HepG2 (cell line): ENCODE data around the gene OR6N1. TPM values are rescaled to one million over a fixed set of nuclear protein-coding genes. Genes with fewer than 3 reads are reported as not detected.

Source experiments
- ATAC-seq: fragments of 200-7000 bp; cut with Tn5 transposase; 3 replicates; pipeline ENCODE4 v1.9.1; 2020; ENCODE audit warnings: mild to moderate bottlenecking, moderate library complexity
- BruUV-seq: library from RNA; stranded (reverse); fragments of 400-500 nt; replicated peaks from 2 replicates; lab custom pipeline; 2021; lab: Mats Ljungman, UMichigan
- CTCF ChIA-PET: fragments of 300-600 bp; formaldehyde crosslinking; extraction: SDS; loops from one replicate; lab custom pipeline; 2021; ENCODE audit warnings: low total read pairs, inconsistent platforms, low intra/inter-chr PET ratio; lab: Yijun Ruan, JAX
- POLR2A ChIA-PET: fragments of 350-600 bp; sonication (Branson Sonifier 250); formaldehyde crosslinking; loops from one replicate; lab custom pipeline; 2020; ENCODE audit warnings: antibody characterized with exemption, inconsistent platforms; lab: Yijun Ruan, JAX
- DNase-seq: peaks from one replicate; pipeline ENCODE4 v3.0.0-alpha.2; 2015; ENCODE audit warnings: low spot score
- FAIRE-seq: peaks from 3 replicates; lab custom pipeline; 2011; peaks lifted over from hg19 to GRCh38; lab: Jason Lieb, UNC
- H2AFZ ChIP-seq: one replicate; pipeline ENCODE4 v1.6.1; 2011; ENCODE audit warnings: low read length, inconsistent platforms
- H3K27ac ChIP-seq: fragments of 300-600 bp; 3 replicates; pipeline ENCODE4 v1.8.0; 2011; ENCODE audit warnings: mixed run types, mild to moderate bottlenecking, mixed read lengths, low read length, inconsistent platforms; ENCODE audit not compliant: insufficient read depth; ENCODE audit errors: extremely low read length
- H3K27me3 ChIP-seq, 2 experiments: fragments of 200-600 bp in 1 of 2; 2 replicates in 1 of 2; 3 replicates in 1 of 2; pipeline versions ENCODE4 v1.6.0 to v1.8.0; 2011; ENCODE audit warnings: low read length in 2 of 2, mild to moderate bottlenecking in 2 of 2, moderate library complexity in 2 of 2, inconsistent platforms in 1 of 2; ENCODE audit not compliant: insufficient read depth in 2 of 2, control insufficient read depth in 1 of 2
- H3K36me3 ChIP-seq, 2 experiments: fragments of 200-600 bp in 1 of 2; replicated peaks in 1 of 2; 2 replicates in 1 of 2; 3 replicates in 1 of 2; pipeline versions ENCODE4 v1.5.1 to v1.8.0; 2011; ENCODE audit warnings: low read length in 2 of 2, inconsistent platforms in 1 of 2; ENCODE audit not compliant: insufficient read depth in 2 of 2, control insufficient read depth in 1 of 2
- H3K4me1 ChIP-seq: 2 replicates; pipeline ENCODE4 v1.5.1; 2012; ENCODE audit warnings: low read length, inconsistent platforms; ENCODE audit not compliant: insufficient read depth
- H3K4me2 ChIP-seq: 2 replicates; pipeline ENCODE4 v1.6.0; 2011; ENCODE audit warnings: low read depth, low read length, inconsistent platforms
- H3K4me3 ChIP-seq, 3 experiments: fragments of 200-600 bp in 1 of 3; sonication (generic), shearing (Covaris generic) in 1 of 3; replicated peaks in 1 of 3; 2 replicates each; pipeline ENCODE4 v1.5.1; 2011 to 2016; ENCODE audit warnings: low read length in 3 of 3, inconsistent platforms in 2 of 3, low read depth in 2 of 3, mild to moderate bottlenecking in 2 of 3, control low read depth in 1 of 3, mixed read lengths in 1 of 3; ENCODE audit not compliant: insufficient read depth in 1 of 3
- H3K79me2 ChIP-seq: one replicate; pipeline ENCODE4 v1.6.1; 2011; ENCODE audit warnings: low read length, inconsistent platforms; ENCODE audit not compliant: insufficient read depth
- H3K9ac ChIP-seq: 2 replicates; pipeline ENCODE4 v1.6.0; 2011; ENCODE audit warnings: mild to moderate bottlenecking, low read depth, low read length, inconsistent platforms; ENCODE audit not compliant: insufficient read depth
- H3K9me3 ChIP-seq: 2 replicates; pipeline ENCODE4 v1.5.1; 2012; ENCODE audit warnings: mild to moderate bottlenecking, low read length
- H4K20me1 ChIP-seq: 2 replicates; pipeline ENCODE4 v1.6.0; 2011; ENCODE audit warnings: inconsistent platforms, mild to moderate bottlenecking, low read length, moderate library complexity; ENCODE audit not compliant: insufficient read depth
- ARHGAP35 ChIP-seq: sonication (generic); formaldehyde crosslinking; IDR thresholded peaks from 2 replicates; pipeline ENCODE4 v1.9.0; 2022; ENCODE audit warnings: mild to moderate bottlenecking, inconsistent platforms, moderate library complexity, missing genetic modification reagents, borderline replicate concordance
- CREM ChIP-seq, 2 experiments: sonication (generic) in 1 of 2; formaldehyde crosslinking in 1 of 2; IDR thresholded peaks; 2 replicates each; pipeline versions ENCODE4 v1.4.0 to v1.6.1; 2016 to 2020; ENCODE audit warnings: antibody characterized with exemption in 1 of 2, mild to moderate bottlenecking in 1 of 2, missing genetic modification reagents in 1 of 2
- MLLT10 ChIP-seq: sonication (generic); formaldehyde crosslinking; IDR thresholded peaks from 2 replicates; pipeline ENCODE4 v1.4.0; 2020; ENCODE audit warnings: missing genetic modification reagents
- NFE2L1 ChIP-seq: sonication (generic); formaldehyde crosslinking; IDR thresholded peaks from 2 replicates; pipeline ENCODE4 v1.4.0; 2020; ENCODE audit warnings: missing genetic modification reagents, mild to moderate bottlenecking, borderline replicate concordance
- NFRKB ChIP-seq: fragments of 450-650 bp; IDR thresholded peaks from 2 replicates; pipeline ENCODE4 v1.6.1; 2017
- NKX3-1 ChIP-seq: sonication (generic); formaldehyde crosslinking; IDR thresholded peaks from 2 replicates; pipeline ENCODE4 v1.5.0; 2020; ENCODE audit warnings: missing genetic modification reagents
- SRSF1 ChIP-seq: fragments of 200-400 bp; formaldehyde crosslinking; optimal IDR thresholded peaks from 2 replicates; pipeline ENCODE3; 2017; ENCODE audit warnings: mild to moderate bottlenecking, low read depth, low read length, moderate library complexity
- ZKSCAN8 ChIP-seq: IDR thresholded peaks from 2 replicates; pipeline ENCODE4 v1.6.1; 2016; ENCODE audit warnings: borderline replicate concordance, missing genetic modification reagents, missing compliant biosample characterization
- ZMAT3 ChIP-seq: sonication (generic); formaldehyde crosslinking; conservative IDR thresholded peaks from 2 replicates; pipeline ENCODE4 v1.7.0; 2021; ENCODE audit warnings: missing genetic modification reagents
- ZNF337 ChIP-seq: sonication (generic); formaldehyde crosslinking; IDR thresholded peaks from 2 replicates; pipeline ENCODE4 v1.5.1; 2020; ENCODE audit warnings: missing genetic modification reagents, low read depth, mild to moderate bottlenecking, borderline replicate concordance
- ZNF549 ChIP-seq: sonication (generic); formaldehyde crosslinking; IDR thresholded peaks from 2 replicates; pipeline ENCODE4 v1.5.0; 2020; ENCODE audit warnings: missing genetic modification reagents
- ZNF567 ChIP-seq: sonication (generic); formaldehyde crosslinking; IDR thresholded peaks from 2 replicates; pipeline ENCODE4 v1.8.1; 2023; ENCODE audit warnings: mild to moderate bottlenecking, missing genetic modification reagents, borderline replicate concordance
- ZNF879 ChIP-seq: sonication (generic); formaldehyde crosslinking; IDR thresholded peaks from 2 replicates; pipeline ENCODE4 v1.8.1; 2023; ENCODE audit warnings: missing genetic modification reagents
- WGBS: methylation state at CpG from one replicate; pipeline ENCODE4 v1.1.6; 2017; ENCODE audit warnings: low lambda C conversion rate; 5-methylcytosine and 5-hydroxymethylcytosine counted together
- in situ Hi-C: cut with HindIII; loops from 2 replicates; pipeline ENCODE4 v1.10.0; 2017; ENCODE audit warnings: low pct_unique_long_range_greater_than_20kb; ENCODE audit not compliant: extremely low pct_ligation_motif_present
- intact Hi-C: fragments of 100-400 bp; cut with micrococcal nuclease; formaldehyde crosslinking; loops from one replicate; pipeline ENCODE4 v1.10.0; 2022; ENCODE audit not compliant: unreplicated experiment
- polyA plus RNA-seq, 8 experiments: library from polyadenylated mRNA; depleted of rRNA in 3 of 8; stranded (reverse) in 7 of 8; unstranded in 1 of 8; fragments of >200 nt; fragmentation: Illumina TruSeq in 4 of 8; extraction: Trizol in 4 of 8; gene quantifications; 2 replicates each; pipeline versions ENCODE4 v1.2.1 to v1.2.3, GENCODE V29; 2011 to 2016; ENCODE audit warnings: low read depth in 4 of 8, missing spikeins in 1 of 8, mixed read lengths in 1 of 8; ENCODE audit not compliant: insufficient read depth in 1 of 8
- total RNA-seq, 5 experiments: library from RNA; depleted of rRNA; stranded (reverse); fragments of >200 nt; fragmentation: Illumina TruSeq; extraction: Trizol; gene quantifications; 2 replicates each; pipeline ENCODE4 v1.2.3, GENCODE V29; 2016; ENCODE audit warnings: low read depth in 1 of 5
- TF ChIP-seq, protein P1 (sequence below): sonication (generic); formaldehyde crosslinking; IDR thresholded peaks from 2 replicates; pipeline ENCODE4 v1.4.0; 2020; ENCODE audit warnings: missing genetic modification reagents
- TF ChIP-seq, protein P2 (sequence below): sonication (generic); formaldehyde crosslinking; IDR thresholded peaks from 2 replicates; pipeline ENCODE4 v1.4.0; 2020; ENCODE audit warnings: missing genetic modification reagents

Gene OR6N1
- total and polyA plus RNA-seq, 2 of the 13 experiments (the other 11 are each of a cell fraction or from before 2014, with no cell fraction given) = not detected

DNA sequence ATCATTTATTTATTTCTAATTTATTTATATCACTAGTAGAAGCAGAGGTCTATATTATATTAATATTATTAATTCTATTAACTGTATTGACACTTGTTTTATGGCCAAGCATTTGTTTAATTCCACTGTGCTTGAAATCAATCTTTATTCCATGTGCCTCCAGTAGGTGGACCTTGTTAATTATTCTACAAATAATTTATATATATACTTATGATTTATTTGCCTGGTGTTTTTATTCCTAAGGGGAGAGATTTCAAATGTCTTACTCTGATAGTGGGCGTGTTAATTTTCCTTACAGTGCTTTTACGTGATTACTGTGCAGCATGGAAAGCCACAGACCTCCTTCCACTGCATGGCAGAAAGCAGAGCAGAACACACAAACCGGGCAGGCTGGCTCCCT lies 26.5 kb upstream of the OR6N1 start:
- H3K4me1 ChIP-seq = no peaks in the 10 kb centered on the region
- CTCF ChIA-PET = no interaction called here
- no peaks in the 10 kb centered on the region for H4K20me1 ChIP-seq
- TF ChIP-seq ZNF879 (CRISPR knock-in tag) (no peak), CREM (IDR thresholded peaks at IDR 0.05) (no peak), CREM (CRISPR knock-in tag; IDR thresholded peaks at IDR 0.05) (no peak), ZKSCAN8 (CRISPR knock-in tag) (no peak), NFRKB (no peak), ZMAT3 (no peak), NKX3-1 (CRISPR knock-in tag) (no peak), MLLT10 (CRISPR knock-in tag) (no peak), NFE2L1 (CRISPR knock-in tag) (no peak), SRSF1 (no peak), ZNF337 (no peak), ZNF549 (CRISPR knock-in tag) (no peak), ZNF567 (CRISPR knock-in tag) (no peak), ARHGAP35 (CRISPR knock-in tag) (no peak)
- TF ChIP-seq, protein P1, sequence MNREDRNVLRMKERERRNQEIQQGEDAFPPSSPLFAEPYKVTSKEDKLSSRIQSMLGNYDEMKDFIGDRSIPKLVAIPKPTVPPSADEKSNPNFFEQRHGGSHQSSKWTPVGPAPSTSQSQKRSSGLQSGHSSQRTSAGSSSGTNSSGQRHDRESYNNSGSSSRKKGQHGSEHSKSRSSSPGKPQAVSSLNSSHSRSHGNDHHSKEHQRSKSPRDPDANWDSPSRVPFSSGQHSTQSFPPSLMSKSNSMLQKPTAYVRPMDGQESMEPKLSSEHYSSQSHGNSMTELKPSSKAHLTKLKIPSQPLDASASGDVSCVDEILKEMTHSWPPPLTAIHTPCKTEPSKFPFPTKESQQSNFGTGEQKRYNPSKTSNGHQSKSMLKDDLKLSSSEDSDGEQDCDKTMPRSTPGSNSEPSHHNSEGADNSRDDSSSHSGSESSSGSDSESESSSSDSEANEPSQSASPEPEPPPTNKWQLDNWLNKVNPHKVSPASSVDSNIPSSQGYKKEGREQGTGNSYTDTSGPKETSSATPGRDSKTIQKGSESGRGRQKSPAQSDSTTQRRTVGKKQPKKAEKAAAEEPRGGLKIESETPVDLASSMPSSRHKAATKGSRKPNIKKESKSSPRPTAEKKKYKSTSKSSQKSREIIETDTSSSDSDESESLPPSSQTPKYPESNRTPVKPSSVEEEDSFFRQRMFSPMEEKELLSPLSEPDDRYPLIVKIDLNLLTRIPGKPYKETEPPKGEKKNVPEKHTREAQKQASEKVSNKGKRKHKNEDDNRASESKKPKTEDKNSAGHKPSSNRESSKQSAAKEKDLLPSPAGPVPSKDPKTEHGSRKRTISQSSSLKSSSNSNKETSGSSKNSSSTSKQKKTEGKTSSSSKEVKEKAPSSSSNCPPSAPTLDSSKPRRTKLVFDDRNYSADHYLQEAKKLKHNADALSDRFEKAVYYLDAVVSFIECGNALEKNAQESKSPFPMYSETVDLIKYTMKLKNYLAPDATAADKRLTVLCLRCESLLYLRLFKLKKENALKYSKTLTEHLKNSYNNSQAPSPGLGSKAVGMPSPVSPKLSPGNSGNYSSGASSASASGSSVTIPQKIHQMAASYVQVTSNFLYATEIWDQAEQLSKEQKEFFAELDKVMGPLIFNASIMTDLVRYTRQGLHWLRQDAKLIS = no peak
- TF ChIP-seq, protein P2, sequence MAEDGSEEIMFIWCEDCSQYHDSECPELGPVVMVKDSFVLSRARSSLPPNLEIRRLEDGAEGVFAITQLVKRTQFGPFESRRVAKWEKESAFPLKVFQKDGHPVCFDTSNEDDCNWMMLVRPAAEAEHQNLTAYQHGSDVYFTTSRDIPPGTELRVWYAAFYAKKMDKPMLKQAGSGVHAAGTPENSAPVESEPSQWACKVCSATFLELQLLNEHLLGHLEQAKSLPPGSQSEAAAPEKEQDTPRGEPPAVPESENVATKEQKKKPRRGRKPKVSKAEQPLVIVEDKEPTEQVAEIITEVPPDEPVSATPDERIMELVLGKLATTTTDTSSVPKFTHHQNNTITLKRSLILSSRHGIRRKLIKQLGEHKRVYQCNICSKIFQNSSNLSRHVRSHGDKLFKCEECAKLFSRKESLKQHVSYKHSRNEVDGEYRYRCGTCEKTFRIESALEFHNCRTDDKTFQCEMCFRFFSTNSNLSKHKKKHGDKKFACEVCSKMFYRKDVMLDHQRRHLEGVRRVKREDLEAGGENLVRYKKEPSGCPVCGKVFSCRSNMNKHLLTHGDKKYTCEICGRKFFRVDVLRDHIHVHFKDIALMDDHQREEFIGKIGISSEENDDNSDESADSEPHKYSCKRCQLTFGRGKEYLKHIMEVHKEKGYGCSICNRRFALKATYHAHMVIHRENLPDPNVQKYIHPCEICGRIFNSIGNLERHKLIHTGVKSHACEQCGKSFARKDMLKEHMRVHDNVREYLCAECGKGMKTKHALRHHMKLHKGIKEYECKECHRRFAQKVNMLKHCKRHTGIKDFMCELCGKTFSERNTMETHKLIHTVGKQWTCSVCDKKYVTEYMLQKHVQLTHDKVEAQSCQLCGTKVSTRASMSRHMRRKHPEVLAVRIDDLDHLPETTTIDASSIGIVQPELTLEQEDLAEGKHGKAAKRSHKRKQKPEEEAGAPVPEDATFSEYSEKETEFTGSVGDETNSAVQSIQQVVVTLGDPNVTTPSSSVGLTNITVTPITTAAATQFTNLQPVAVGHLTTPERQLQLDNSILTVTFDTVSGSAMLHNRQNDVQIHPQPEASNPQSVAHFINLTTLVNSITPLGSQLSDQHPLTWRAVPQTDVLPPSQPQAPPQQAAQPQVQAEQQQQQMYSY = no peak
- DNase-seq (no peak), ATAC-seq (no peak), FAIRE-seq (no peak)
- WGBS = 11% methylated on average over 3 of the region's 3 CpGs
- BruUV-seq = no TSS peak
- peaks cover 14% of the 10 kb centered on the region for H3K9me3 ChIP-seq
- H3K36me3 ChIP-seq = no peaks in the 10 kb centered on the region
- H3K27ac ChIP-seq = no peak overlapping the region
- in situ Hi-C loops (no loop called here), intact Hi-C loops (no loop called here)
- H3K4me2 ChIP-seq = no peak overlapping the region
- H3K79me2 ChIP-seq = no peaks in the 10 kb centered on the region
- no peaks in the 10 kb centered on the region for H3K27me3 ChIP-seq
- no peak overlapping the region for H3K9ac ChIP-seq
- no peak overlapping the region for H3K4me3 ChIP-seq
- POLR2A ChIA-PET = no interaction called here
- no peak overlapping the region for H2AFZ ChIP-seq
